BE2C (cell line): ENCODE measurements around the gene TUT1.

Source experiments
- DNase-seq: peaks from one replicate; pipeline ENCODE4 v3.0.0-alpha.2; 2020
- H3K27me3 ChIP-seq: fragments of 250-450 bp; sonication (Bioruptor Pico); 2 replicates; pipeline ENCODE4 v1.5.1; 2020; ENCODE audit warnings: mild to moderate bottlenecking
- H3K36me3 ChIP-seq: fragments of 250-450 bp; sonication (Bioruptor Pico); 2 replicates; pipeline ENCODE4 v1.5.1; 2020; ENCODE audit warnings: mild to moderate bottlenecking
- H3K4me1 ChIP-seq: fragments of 250-450 bp; sonication (Bioruptor Pico); 2 replicates; pipeline ENCODE4 v1.5.1; 2020
- H3K4me3 ChIP-seq: 2 replicates; pipeline ENCODE4 v1.5.1; 2011; ENCODE audit warnings: low read depth, low read length
- H3K9me3 ChIP-seq: fragments of 250-450 bp; sonication (Bioruptor Pico); 2 replicates; pipeline ENCODE4 v1.5.1; 2020
- TF ChIP-seq, protein P1 (sequence below): IDR thresholded peaks from 2 replicates; pipeline ENCODE4 v1.5.1; 2012; ENCODE audit warnings: mild to moderate bottlenecking, low read depth, low read length

TUT1 gene

GRCh38 chr11:62605467-62605866 lies 14.1 kb upstream of the TUT1 start:
- H3K27me3 ChIP-seq = no peaks in the 10 kb centered on the region
- no peaks in the 10 kb centered on the region for H3K36me3 ChIP-seq
- H3K4me1 ChIP-seq = no peaks in the 10 kb centered on the region
- no peak overlapping the region for H3K4me3 ChIP-seq
- TF ChIP-seq, protein P1, sequence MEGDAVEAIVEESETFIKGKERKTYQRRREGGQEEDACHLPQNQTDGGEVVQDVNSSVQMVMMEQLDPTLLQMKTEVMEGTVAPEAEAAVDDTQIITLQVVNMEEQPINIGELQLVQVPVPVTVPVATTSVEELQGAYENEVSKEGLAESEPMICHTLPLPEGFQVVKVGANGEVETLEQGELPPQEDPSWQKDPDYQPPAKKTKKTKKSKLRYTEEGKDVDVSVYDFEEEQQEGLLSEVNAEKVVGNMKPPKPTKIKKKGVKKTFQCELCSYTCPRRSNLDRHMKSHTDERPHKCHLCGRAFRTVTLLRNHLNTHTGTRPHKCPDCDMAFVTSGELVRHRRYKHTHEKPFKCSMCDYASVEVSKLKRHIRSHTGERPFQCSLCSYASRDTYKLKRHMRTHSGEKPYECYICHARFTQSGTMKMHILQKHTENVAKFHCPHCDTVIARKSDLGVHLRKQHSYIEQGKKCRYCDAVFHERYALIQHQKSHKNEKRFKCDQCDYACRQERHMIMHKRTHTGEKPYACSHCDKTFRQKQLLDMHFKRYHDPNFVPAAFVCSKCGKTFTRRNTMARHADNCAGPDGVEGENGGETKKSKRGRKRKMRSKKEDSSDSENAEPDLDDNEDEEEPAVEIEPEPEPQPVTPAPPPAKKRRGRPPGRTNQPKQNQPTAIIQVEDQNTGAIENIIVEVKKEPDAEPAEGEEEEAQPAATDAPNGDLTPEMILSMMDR = no peak
- no peaks in the 10 kb centered on the region for H3K9me3 ChIP-seq
- DNase-seq = no peak

GRCh38 chr11:62604460-62605120 lies 13.3 kb upstream of the TUT1 start:
- DNase-seq = no peak
- H3K36me3 ChIP-seq = peaks cover 3% of the 10 kb centered on the region; the same call in 1 of the 2 replicates
- no peak overlapping the region for H3K4me3 ChIP-seq
- no peaks in the 10 kb centered on the region for H3K27me3 ChIP-seq
- no peaks in the 10 kb centered on the region for H3K9me3 ChIP-seq
- H3K4me1 ChIP-seq = no peaks in the 10 kb centered on the region
- TF ChIP-seq, protein P1 = no peak

DNA sequence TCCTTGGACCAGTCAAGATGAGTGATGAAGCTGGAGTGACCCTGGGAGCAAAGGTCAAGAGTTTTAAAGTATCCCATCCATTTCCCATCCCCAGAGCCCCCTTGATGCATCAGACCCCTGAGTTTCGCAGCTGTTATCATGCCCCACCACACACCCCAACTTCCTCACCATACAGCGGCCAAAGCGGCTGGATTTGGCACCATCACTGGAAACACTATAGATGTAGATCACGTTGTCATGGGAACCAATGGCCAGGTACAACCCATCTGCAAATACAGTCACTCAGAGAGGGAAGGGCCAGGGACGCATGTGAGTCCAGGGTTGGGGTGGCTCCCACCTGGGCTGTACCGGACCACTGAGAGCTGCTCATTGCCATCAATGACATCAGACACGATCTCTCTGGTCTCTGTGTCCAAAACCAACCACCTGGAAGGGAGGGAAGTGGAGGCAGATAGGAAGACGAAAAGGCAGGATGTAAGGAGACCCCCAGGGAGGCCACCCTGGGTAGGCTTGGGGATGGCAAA lies 12.5 kb upstream of the TUT1 start:
- Histone ChIP-seq H3K4me1 (no peaks in the 10 kb centered on the region), H3K9me3 (no peaks in the 10 kb centered on the region), H3K36me3 (peaks cover 3% of the 10 kb centered on the region; the same call in 1 of the 2 replicates), H3K4me3 (no peak overlapping the region), H3K27me3 (no peaks in the 10 kb centered on the region)
- TF ChIP-seq, protein P1 = no peak
- DNase-seq = no peak

GRCh38 chr11:62603072-62603408 lies 11.7 kb upstream of the TUT1 start:
- DNase-seq = no peak
- H3K9me3 ChIP-seq = no peaks in the 10 kb centered on the region
- H3K4me3 ChIP-seq = no peak overlapping the region
- TF ChIP-seq, protein P1 = no peak
- no peaks in the 10 kb centered on the region for H3K27me3 ChIP-seq
- H3K4me1 ChIP-seq = no peaks in the 10 kb centered on the region
- peaks cover 10% of the 10 kb centered on the region for H3K36me3 ChIP-seq

DNA sequence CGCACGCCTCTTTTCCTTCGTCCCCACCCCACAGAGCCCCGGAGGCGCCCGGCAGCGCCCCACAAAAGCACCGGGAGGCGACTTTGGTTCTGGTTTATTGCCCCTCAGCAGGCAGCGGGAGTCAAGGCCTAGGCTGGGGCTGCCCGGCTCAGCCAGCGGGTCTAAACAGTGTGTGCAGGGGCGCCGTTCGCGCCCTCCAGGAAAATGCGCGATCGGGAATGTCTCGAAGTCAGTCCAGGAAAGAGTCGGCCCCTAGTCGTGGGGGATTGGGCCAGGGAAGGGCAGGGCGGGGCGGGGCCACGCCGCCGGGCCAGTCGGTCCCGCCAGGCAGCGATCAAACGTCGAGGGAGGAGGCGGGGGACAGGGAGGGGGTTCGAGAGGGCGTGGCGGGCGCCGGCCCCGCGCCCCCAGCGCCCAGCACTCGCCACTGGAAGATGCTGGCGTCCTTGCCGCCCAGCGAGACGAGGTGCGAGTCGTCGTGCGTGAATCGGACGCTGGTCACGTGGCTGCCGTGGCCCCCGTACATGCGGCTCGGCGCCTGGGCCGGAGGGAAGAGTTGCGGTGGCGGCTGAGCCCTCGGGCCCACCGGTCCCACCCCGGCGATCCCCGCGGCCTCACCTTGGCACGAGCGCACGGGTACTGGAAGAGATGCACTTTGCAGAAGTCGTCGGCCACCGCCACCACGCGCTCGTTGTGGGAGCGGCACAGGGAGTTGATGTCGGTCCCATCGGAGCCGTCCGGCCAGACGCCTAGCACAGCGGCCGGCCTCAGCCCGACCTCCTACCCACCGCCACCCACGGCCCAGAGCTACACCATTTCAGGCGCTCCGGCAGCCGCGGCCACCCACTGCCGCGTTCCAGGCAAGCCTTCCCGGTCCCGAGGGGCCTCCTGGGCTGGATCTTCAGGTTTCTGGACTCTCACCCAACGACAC lies 11.1 kb upstream of the TUT1 start:
- TF ChIP-seq, protein P1 = no peak
- peaks cover 16% of the 10 kb centered on the region for H3K36me3 ChIP-seq
- no peak for DNase-seq
- no peaks in the 10 kb centered on the region for H3K27me3 ChIP-seq
- no peaks in the 10 kb centered on the region for H3K4me1 ChIP-seq
- H3K4me3 ChIP-seq = no peak overlapping the region; the same call in 1 of the 2 replicates
- H3K9me3 ChIP-seq = no peaks in the 10 kb centered on the region
